ENCODE measurements around the gene EPS15. TPM values are rescaled to one million over a fixed set of nuclear protein-coding genes. Genes with fewer than 3 reads are reported as not detected.

Gene EPS15
- total RNA-seq (2016; rRNA removed; fragmentation: Illumina TruSeq; extraction: Trizol) (19.3 and 33.6 TPM in 2 replicates), polyA plus RNA-seq (2011; rRNA removed) (13.5 and 14.3 TPM in 2 replicates), polyA minus RNA-seq (2011; rRNA and poly(A)+ RNA removed; ENCODE audit: low replicate concordance) (20.3 and 23.0 TPM in 2 replicates), Bru-seq, nascent RNA (percentile 79 among the genes with signal in this experiment), BruChase-seq, experiment 1, labeled RNA remaining after a 6-hour chase (percentile 76 among the genes with signal in this experiment), BruChase-seq, experiment 2, labeled RNA remaining after a 2-hour chase (percentile 77 among the genes with signal in this experiment)
- total RNA-seq (2016; cell fraction: cytosol; rRNA removed; fragmentation: Illumina TruSeq; extraction: Trizol; ENCODE audit: low read depth) = 18.9 and 24.9 TPM in 2 replicates
- total RNA-seq (2016; cell fraction: insoluble cytoplasmic fraction; rRNA removed; fragmentation: Illumina TruSeq; extraction: Trizol) = 18.3 and 30.7 TPM in 2 replicates
- 20.2 and 23.7 TPM in 2 replicates for total RNA-seq (2016; cell fraction: membrane; rRNA removed; fragmentation: Illumina TruSeq; extraction: Trizol)
- total RNA-seq (2016; cell fraction: nucleus; rRNA removed; fragmentation: Illumina TruSeq; extraction: Trizol) = 19.4 and 20.2 TPM in 2 replicates
- 6.6 and 11.7 TPM in 2 replicates for polyA plus RNA-seq (2011; cell fraction: cytosol; rRNA removed)
- polyA plus RNA-seq (2011; cell fraction: nucleus; rRNA removed) = 11.1 and 13.7 TPM in 2 replicates
- polyA plus RNA-seq (2012) = 17.2 and 18.4 TPM in 2 replicates
- 1.9 and 2.1 TPM in 2 replicates for polyA plus RNA-seq (2016; cell fraction: cytosol; fragmentation: Illumina TruSeq; extraction: Trizol; ENCODE audit: low read depth)
- polyA plus RNA-seq (2016; cell fraction: insoluble cytoplasmic fraction; fragmentation: Illumina TruSeq; extraction: Trizol; ENCODE audit: low read depth) = 22.3 and 23.1 TPM in 2 replicates
- polyA plus RNA-seq (2016; cell fraction: membrane; fragmentation: Illumina TruSeq; extraction: Trizol; ENCODE audit: low read depth) = 7.0 and 7.5 TPM in 2 replicates
- polyA plus RNA-seq (2016; cell fraction: nucleus; fragmentation: Illumina TruSeq; extraction: Trizol; ENCODE audit: insufficient read depth, low read depth) = 18.0 and 18.2 TPM in 2 replicates
- polyA minus RNA-seq (2011; cell fraction: cytosol; rRNA and poly(A)+ RNA removed) = 28.8 and 39.2 TPM in 2 replicates
- polyA minus RNA-seq (2011; cell fraction: nucleus; rRNA and poly(A)+ RNA removed) = 39.4 and 39.5 TPM in 2 replicates
- long read RNA-seq, experiment 1, partial matches to known transcripts = 2 of 7 reads
- long read RNA-seq, experiment 1, other reads (novel, unspliced or antisense) = 5 of 7 reads
- long read RNA-seq, experiment 2, full-length matches to known transcripts = 2 of 37 reads
- long read RNA-seq, experiment 2, partial matches to known transcripts = 2 of 37 reads
- long read RNA-seq, experiment 2, other reads (novel, unspliced or antisense) = 33 of 37 reads

- intact Hi-C loops (cut with micrococcal nuclease; ENCODE audit: unreplicated experiment) (no loop called here), in situ Hi-C loops (cut with HindIII; ENCODE audit: extremely low pct_ligation_motif_present, low pct_unique_long_range_greater_than_20kb) (no loop called here)
- DNase-seq (ENCODE audit: low spot score) = peak; percentile 68
- no TSS peak for BruUV-seq (replicated peaks)
- peaks cover 41% of the 10 kb centered on the region for H3K79me2 ChIP-seq (ENCODE audit: insufficient read depth, low read length)
- peak within 1 kb of the TSS; percentile 90 for H3K4me2 ChIP-seq (ENCODE audit: low read depth, low read length)
- peak within 1 kb of the TSS; percentile 97 for H3K27ac ChIP-seq (ENCODE audit: extremely low read length, insufficient read depth, low read length)
- peak within 1 kb of the TSS; percentile 82 for H3K9ac ChIP-seq (ENCODE audit: insufficient read depth, low read depth, low read length)
- ChIA-PET CTCF (ENCODE audit: low intra/inter-chr PET ratio, low total read pairs) (no interaction called here), POLR2A (interaction anchor here (0.8 to 1.3 kb wide), 6 partner anchors 10 to 250 kb away, joined by 3 to 4 read pairs (median 3); no protein-coding TSS in a partner anchor)
- no peaks in the 10 kb centered on the region for H3K9me3 ChIP-seq (ENCODE audit: low read length)
- no peaks in the 10 kb centered on the region for H3K27me3 ChIP-seq (ENCODE audit: control insufficient read depth in 1 of 2, insufficient read depth in 2 of 2, low read length in 2 of 2)
- ATAC-seq = peak; percentile 87
- no peak for FAIRE-seq
- H3K36me3 ChIP-seq (replicated peaks in 1 of 2; ENCODE audit: control insufficient read depth in 1 of 2, insufficient read depth in 2 of 2, low read length in 2 of 2) = no peaks in the 10 kb centered on the region
- no peak within 1 kb of the TSS for H2AFZ ChIP-seq (ENCODE audit: low read length)
- peaks cover 34% of the 10 kb centered on the region for H3K4me1 ChIP-seq (ENCODE audit: insufficient read depth, low read length)
- peaks cover 3% of the 10 kb centered on the region; the same call in 1 of the 2 replicates for H4K20me1 ChIP-seq (ENCODE audit: insufficient read depth, low read length)
- under 1% methylated on average over 23 of the region's 56 CpGs for WGBS (ENCODE audit: low lambda C conversion rate)
- peak within 1 kb of the TSS; percentile 79 to 97 (median 92) for H3K4me3 ChIP-seq (replicated peaks in 1 of 3; ENCODE audit: insufficient read depth in 1 of 3, low read depth in 2 of 3, low read length in 3 of 3)
- TF ChIP-seq ZNF788 (CRISPR knock-in tag; IDR thresholded peaks at IDR 0.05; ENCODE audit: borderline replicate concordance) (peak; percentile 62; the same call in 1 of the 2 replicates), ZNF687 (CRISPR knock-in tag; IDR thresholded peaks at IDR 0.05) (peak; percentile 55), ZMYM3 (CRISPR knock-in tag; IDR thresholded peaks at IDR 0.05) (peak; percentile 97), YEATS4 (CRISPR knock-in tag; IDR thresholded peaks at IDR 0.05; ENCODE audit: borderline replicate concordance) (peak; percentile 70; the same call in 1 of the 2 replicates), ZSCAN20 (CRISPR knock-in tag; IDR thresholded peaks at IDR 0.05; ENCODE audit: borderline replicate concordance) (no peak), HINFP (CRISPR knock-in tag; IDR thresholded peaks at IDR 0.05; ENCODE audit: low read depth) (0 out of 2 replicates have a peak, but pooled peaks have one; percentile 6), HNRNPK (IDR thresholded peaks at IDR 0.05; ENCODE audit: low read depth, low read length, poor library complexity, severe bottlenecking) (peak; percentile 34), ZFY (CRISPR knock-in tag; IDR thresholded peaks at IDR 0.05) (peak; percentile 60; the same call in 1 of the 2 replicates), FOSL1 (CRISPR knock-in tag; IDR thresholded peaks at IDR 0.05; ENCODE audit: borderline replicate concordance) (no peak), MTA1 (CRISPR knock-in tag; IDR thresholded peaks at IDR 0.05; ENCODE audit: borderline replicate concordance) (peak; percentile 53; the same call in 1 of the 2 replicates), KMT2A (CRISPR knock-in tag; IDR thresholded peaks at IDR 0.05) (no peak)
Measured at GRCh38 chr1:51519048-51519864, at the start of gene EPS15. TSS of gene EPS15 (minus strand) at chr1:51519266. CDS start at chr1:51519231, 35 bp downstream.
